GM19025 (cell line): ENCODE measurements around the gene GCC1.

ENCODE experiments used
- ATAC-seq: cut with Tn5 transposase; IDR thresholded peaks from one replicate; pipeline ENCODE4 v1.9.1; 2021; ENCODE audit warnings: mild to moderate bottlenecking, low read depth, moderate library complexity; ENCODE audit not compliant: unreplicated experiment

Gene GCC1, protein sequence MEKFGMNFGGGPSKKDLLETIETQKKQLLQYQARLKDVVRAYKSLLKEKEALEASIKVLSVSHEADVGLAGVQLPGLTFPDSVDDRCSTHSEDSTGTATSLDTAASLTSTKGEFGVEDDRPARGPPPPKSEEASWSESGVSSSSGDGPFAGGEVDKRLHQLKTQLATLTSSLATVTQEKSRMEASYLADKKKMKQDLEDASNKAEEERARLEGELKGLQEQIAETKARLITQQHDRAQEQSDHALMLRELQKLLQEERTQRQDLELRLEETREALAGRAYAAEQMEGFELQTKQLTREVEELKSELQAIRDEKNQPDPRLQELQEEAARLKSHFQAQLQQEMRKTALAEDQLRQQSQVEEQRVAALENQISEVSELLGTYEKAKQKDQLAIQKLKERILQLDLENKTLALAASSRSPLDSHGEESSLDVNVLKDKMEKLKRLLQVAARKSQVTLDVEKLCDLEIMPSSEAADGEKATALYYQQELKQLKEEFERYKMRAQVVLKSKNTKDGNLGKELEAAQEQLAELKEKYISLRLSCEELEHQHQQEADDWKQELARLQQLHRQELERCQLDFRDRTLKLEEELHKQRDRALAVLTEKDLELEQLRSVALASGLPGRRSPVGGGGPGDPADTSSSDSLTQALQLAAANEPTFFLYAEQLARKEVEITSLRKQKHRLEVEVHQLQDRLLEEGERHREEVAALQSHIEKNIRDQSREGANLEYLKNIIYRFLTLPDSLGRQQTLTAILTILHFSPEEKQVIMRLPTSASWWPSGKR

GRCh38 chr7:127585044-127585953 is at the start of gene GCC1:
TSS of gene GCC1 (minus strand) at chr7:127585596. CDS start at chr7:127585182, 414 bp downstream.
- ATAC-seq = peak; percentile 70

- no peak for ATAC-seq
These were observed 47.0 kb upstream of the GCC1 start for GRCh38 chr7:127632276-127632910.

GRCh38 chr7:127629268-127629854 is 44.0 kb upstream of the GCC1 start:
- no peak for ATAC-seq

DNA sequence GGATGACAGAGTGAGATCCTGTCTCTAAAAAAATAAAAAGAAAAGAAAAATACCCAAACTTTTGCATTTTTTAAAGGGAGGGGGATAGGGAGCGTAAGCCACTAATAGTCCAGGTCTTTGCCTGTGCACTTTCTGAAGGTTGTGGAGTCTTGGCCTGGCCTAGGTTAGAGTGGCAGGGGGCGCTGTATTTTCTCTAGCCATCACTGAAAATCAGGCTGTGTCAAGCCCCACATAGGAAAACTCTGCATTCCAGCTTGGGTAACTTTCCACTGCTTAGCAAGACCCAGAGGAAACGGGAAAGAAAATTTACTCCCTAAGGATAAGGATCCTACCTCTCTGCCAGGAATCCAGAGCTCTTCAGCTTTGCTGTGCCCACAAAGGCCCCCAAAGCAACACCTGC is 43.0 kb upstream of the GCC1 start:
- no peak for ATAC-seq

GRCh38 chr7:127625331-127625730 is 39.9 kb upstream of the GCC1 start:
- ATAC-seq = no peak

DNA sequence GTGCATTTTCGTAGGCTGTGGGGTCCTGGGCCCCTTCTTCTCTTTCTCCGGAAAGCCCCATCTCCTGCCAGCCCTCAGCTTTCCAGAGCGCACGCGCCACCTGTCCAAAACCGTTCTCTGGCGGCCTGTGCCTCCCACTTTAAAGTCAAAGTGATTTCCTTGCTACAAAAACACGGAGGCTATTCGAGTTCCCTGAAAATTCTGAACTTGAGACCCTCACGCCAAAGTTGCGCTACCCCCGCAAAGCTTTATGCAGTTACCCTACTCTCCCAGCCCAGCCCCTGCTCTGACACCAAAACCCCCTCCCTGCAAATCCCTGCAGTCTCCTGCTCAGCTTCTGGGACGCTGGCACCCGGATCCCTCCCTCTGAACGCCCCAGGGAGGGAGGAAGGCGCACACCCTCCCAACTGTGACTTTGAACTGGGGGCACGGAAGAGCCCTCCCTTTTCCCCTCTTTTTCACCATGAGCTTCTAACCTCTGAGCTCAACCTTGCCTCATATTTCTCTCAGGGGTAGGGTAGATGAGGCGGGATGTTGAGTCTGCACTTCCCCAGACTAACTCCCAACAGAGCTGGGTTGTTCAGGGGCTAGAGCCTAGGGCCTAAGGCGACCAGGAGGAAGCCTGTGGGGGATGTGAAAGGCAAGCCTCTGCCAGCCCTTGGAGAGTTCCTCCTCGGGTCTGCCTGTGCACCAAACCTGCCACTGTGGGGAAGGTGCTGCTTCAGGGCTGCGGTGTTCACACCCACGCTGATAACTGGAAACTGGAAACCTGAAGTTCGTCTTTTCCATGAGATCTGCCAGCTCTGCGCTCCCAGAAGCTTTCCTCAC is 35.2 kb upstream of the GCC1 start:
- no peak for ATAC-seq

DNA sequence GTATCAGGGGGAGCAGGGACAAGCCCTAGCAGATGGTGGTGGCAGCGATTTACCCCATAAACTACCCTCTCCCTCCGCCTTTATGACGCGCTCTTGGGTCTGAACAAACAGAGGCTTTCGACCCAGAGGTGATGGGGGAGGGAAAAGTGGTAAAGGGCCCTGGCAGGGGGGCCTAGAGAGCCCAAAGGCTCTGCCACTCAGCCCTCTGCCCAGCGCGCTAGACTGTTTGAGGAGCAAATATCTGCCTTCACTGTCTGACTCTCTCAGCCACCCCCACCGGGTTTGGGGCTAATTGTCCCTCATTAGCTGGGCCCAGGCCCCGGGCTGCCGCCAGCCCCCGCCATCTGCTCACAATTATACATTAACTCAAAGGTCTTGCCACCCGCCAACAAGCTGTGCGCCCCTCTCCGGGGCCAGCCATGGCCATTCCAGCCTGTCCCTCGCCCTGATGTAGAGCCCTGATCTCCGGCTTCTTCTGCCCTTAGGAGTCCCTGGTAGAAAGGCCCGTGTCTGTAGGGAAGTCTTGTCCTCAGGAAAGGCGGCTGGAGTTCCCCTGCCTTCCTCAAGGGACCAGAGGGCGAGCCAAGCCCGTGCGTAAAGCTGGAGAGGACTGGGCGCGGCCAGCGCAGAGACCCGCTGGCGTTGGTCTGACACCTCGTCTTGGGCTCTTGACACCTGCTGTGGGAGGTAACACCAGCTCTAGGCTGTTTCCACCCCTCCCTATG is 34.4 kb upstream of the GCC1 start:
- ATAC-seq = no peak

- no peak for ATAC-seq
These were observed 33.4 kb upstream of the GCC1 start for GRCh38 chr7:127618775-127619174.

GRCh38 chr7:127618042-127618441 is 32.6 kb upstream of the GCC1 start, which contains the start of gene PAX4:
TSS of gene PAX4 (minus strand) at chr7:127618142. CDS start at chr7:127615928, 2,214 bp downstream.
- no peak for ATAC-seq

DNA sequence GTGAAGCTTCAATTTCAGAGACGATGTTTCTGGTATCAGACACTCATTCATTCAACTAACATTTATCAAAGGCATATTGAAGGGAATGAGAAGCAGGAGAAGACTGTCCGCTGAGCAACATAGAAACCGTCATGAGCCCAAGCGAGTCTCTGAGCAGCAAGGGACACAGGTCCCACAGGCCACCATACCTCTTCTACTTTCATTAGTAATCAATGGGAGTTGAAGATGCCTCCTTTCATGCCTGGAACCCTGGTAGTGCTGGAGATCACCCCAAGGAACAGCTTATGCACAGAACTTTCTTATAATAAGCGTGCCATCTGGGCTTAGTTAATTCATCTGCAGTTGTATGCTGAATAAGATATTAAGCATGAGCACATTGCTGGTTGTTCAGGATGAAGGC is 31.3 kb upstream of the GCC1 start:
- ATAC-seq = no peak

DNA sequence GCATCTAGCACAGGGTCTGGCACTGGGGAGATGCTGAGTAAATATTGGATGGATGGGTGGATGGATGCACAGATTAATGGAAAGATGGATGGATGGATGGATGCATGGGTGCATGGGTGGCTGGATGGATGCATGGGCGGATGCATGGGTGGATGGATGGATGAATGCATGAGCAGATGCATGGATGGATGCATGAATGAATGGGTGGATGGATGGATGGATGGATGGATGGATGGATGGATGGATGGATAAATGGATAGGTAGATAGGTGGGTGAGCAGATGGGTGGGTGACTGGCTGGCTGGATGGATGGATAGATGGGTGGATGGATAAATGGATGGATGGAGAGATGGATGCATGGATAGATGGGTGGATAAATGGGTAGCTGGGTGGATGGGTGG is 26.9 kb upstream of the GCC1 start:
- ATAC-seq = no peak

DNA sequence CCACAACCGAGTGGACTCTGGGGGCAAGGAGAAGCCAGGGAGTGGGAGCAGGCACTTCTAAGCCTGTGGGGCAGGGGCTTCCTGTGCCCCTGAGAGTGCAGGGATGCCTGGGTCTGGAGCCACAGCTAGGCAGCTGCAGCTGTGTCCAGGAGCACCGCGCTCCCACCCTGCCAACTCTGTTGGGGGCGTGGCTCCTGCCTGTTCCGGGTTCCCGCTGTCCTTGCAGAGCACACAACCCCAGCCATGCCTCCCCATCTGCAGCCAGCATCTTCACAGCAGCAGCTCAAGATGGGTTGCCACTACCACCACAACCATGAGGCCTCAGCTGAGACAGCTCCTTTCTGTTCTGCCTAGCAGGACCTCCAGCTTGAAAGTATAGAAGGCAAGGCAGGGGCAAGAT is 23.9 kb upstream of the GCC1 start:
- no peak for ATAC-seq

DNA sequence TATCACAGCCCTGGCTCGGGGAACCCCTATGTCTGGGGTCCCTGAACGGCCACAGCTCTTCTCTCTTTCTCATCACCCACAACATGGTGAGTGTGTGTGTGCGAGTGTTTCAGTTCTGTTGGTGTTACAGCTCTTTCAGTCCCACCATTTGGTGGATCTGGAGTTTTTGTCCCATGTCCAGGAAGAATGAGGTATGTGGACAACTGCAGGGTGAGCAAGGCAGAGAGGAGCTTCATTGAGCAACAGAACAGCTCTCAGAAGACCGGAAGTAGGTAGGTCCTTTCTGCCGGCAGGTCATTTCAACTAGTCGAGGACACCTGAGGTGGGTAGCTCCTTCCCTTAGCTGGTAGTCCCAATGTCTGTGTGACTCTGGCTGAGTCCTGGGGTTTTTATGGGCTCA is 23.1 kb upstream of the GCC1 start:
- no peak for ATAC-seq

GRCh38 chr7:127600885-127601284 is 15.5 kb upstream of the GCC1 start:
- ATAC-seq = no peak

DNA sequence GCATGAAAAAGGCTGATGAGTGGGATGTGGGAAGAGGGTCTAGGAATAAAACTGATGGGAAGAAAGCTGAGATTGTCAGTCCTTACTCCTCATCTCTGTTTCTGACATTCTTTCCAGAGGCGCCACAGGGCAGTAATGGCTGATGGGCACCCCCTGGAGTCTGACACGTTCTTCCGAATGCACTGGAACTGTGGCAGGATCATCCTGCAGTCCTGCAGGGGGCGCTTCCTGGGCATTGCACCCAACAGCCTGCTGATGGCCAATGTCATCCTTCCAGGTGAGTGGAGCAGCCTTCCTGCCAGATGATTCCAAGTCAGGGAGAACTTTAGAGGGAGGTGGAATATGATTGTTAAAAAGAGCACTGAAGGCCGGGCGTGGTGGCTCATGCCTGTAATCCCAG is 12.9 kb upstream of the GCC1 start:
- no peak for ATAC-seq

GRCh38 chr7:127595737-127596136 is 10.3 kb upstream of the GCC1 start:
- ATAC-seq = no peak

DNA sequence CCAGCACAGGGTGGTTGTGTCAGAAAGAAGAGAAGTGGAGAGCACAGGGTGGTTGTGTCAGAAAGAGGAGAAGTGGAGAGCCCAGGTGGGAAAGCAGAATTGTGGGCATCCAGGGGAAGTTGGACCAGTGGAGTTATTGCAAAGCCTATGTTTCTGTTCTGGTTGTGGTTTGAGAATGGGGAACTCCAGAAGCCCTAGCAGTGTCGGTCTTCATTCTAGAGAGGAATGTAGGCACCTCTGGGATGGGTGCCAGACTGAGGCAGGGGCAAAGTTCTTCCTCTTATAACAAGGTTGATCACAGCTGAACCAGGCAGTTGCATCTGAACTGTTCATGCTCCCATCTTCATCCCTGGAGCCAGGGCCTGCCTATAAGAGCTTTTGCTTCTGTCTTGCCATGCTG is 9.1 kb upstream of the GCC1 start:
- ATAC-seq = no peak

DNA sequence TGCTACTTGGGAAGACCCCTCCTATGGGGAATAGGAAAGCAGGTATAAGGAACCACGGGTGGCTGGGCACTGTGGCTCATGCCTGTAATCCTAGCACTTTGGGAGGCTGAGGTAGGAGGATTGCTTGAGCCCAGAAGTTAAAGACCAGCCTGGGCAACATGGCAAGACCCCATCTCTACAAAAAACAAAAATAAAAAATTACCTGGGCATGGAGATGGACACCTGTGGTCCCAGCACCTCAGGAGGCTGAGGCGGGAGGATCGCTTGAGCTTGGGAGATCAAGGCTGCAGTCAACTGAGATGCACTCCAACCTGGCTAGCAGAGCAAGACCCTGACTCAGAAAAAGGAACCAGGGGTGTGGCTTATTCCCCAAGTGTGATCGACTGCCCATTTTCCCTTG is 7.2 kb upstream of the GCC1 start:
- ATAC-seq = no peak
